AG04450 (cell line): ENCODE data around the gene ATP5PD. TPM values are rescaled to one million over a fixed set of nuclear protein-coding genes. Genes with fewer than 3 reads are reported as not detected.
"Not testable (repeated sequence)": the region's sequence is repeated elsewhere in the genome, so short reads cannot be mapped to it uniquely, and the experiment has no call there.

ENCODE experiments used
- CTCF ChIA-PET: fragments of 300-600, 350-600 bp; formaldehyde crosslinking; extraction: SDS; loops from one replicate; lab custom pipeline; 2022; ENCODE audit warnings: antibody characterized with exemption, inconsistent platforms; lab: Charles Lee
- POLR2A ChIA-PET: fragments of 350-600 bp; formaldehyde crosslinking; extraction: SDS; loops from one replicate; lab custom pipeline; 2021; ENCODE audit warnings: antibody characterized with exemption, inconsistent platforms; lab: Yijun Ruan, JAX
- DNase-seq: peaks from one replicate; pipeline ENCODE4 v3.0.0-alpha.2; 2011; ENCODE audit warnings: low read depth, low spot score
- H3K27ac ChIP-seq: one replicate; pipeline ENCODE4 v1.5.1; 2012; ENCODE audit warnings: low read depth, low read length, control low read depth
- H3K27me3 ChIP-seq: one replicate; pipeline ENCODE4 v1.6.0; 2012; ENCODE audit warnings: low read length; ENCODE audit not compliant: control insufficient read depth, insufficient read depth
- H3K4me3 ChIP-seq: 2 replicates; pipeline ENCODE4 v1.5.1; 2011; ENCODE audit warnings: mild to moderate bottlenecking, low read depth, low read length, control low read depth
- H3K9me3 ChIP-seq: 2 replicates; pipeline ENCODE4 v1.5.1; 2012; ENCODE audit warnings: low read length; ENCODE audit not compliant: control insufficient read depth, insufficient read depth
- CTCF ChIP-seq: IDR thresholded peaks from 2 replicates; pipeline ENCODE4 v1.5.1; 2011; ENCODE audit warnings: low read depth, low read length, control low read depth, inconsistent platforms
- polyA plus RNA-seq: library from polyadenylated mRNA; depleted of rRNA; stranded (reverse); fragments of >200 nt; gene quantifications from 2 replicates; pipeline ENCODE4 v1.2.3, GENCODE V29; 2011

ATP5PD gene
- polyA plus RNA-seq, 1 experiment = 281 TPM

- no peak overlapping the region for H3K27ac ChIP-seq
- DNase-seq = no peak
- TF ChIP-seq CTCF = no peak
- H3K4me3 ChIP-seq = no peak overlapping the region
- CTCF ChIA-PET = no interaction called here
- no peaks in the 10 kb centered on the region; the same call in 1 of the 2 replicates for H3K9me3 ChIP-seq
- no peaks in the 10 kb centered on the region for H3K27me3 ChIP-seq
- POLR2A ChIA-PET = interaction anchor here (0.6 kb wide), 1 partner anchor 54 kb away, joined by 3 read pairs; the partner anchor contains the start of gene NT5C
Measured at GRCh38 chr17:75077072-75077495, 30.3 kb upstream of the ATP5PD start.

GRCh38 chr17:75075597-75076336 is 29.0 kb upstream of the ATP5PD start:
- H3K9me3 ChIP-seq = no peaks in the 10 kb centered on the region; the same call in 1 of the 2 replicates
- no peak for DNase-seq
- no peaks in the 10 kb centered on the region for H3K27me3 ChIP-seq
- no peak for TF ChIP-seq CTCF
- POLR2A ChIA-PET = interaction anchor here (0.7 kb wide), 3 partner anchors 28 to 53 kb away, joined by 4 to 10 read pairs (median 7); partner anchors contain the start of gene ATP5PD
- H3K4me3 ChIP-seq = no peak overlapping the region
- CTCF ChIA-PET = interaction anchor here (0.7 to 1.2 kb wide), 2 partner anchors 45 to 126 kb away, joined by 3 to 5 read pairs; no protein-coding TSS in a partner anchor
- no peak overlapping the region for H3K27ac ChIP-seq

- H3K27ac ChIP-seq = no peak overlapping the region
- CTCF ChIA-PET = interaction anchor here (1.5 to 2.0 kb wide), 2 partner anchors 14 to 40 kb away, joined by 6 to 10 read pairs; no protein-coding TSS in a partner anchor
- POLR2A ChIA-PET = interaction anchor here (1.1 kb wide), 1 partner anchor 15 kb away, joined by 5 read pairs; no protein-coding TSS in a partner anchor
Measured at GRCh38 chr17:75074532-75074931, 27.8 kb upstream of the ATP5PD start.

GRCh38 chr17:75073618-75074047 is 26.9 kb upstream of the ATP5PD start:
- no peak for DNase-seq
- no peak overlapping the region for H3K4me3 ChIP-seq
- no peak overlapping the region for H3K27ac ChIP-seq
- no peaks in the 10 kb centered on the region; the same call in 1 of the 2 replicates for H3K9me3 ChIP-seq
- no peak for TF ChIP-seq CTCF
- H3K27me3 ChIP-seq = no peaks in the 10 kb centered on the region
- CTCF ChIA-PET = interaction anchor here (0.7 to 2.7 kb wide), 5 partner anchors 14 to 128 kb away, joined by 3 to 10 read pairs (median 6); no protein-coding TSS in a partner anchor
- POLR2A ChIA-PET = interaction anchor here (0.6 to 1.1 kb wide), 2 partner anchors 16 to 25 kb away, joined by 3 to 5 read pairs; no protein-coding TSS in a partner anchor

More at GRCh38 chr17:75074532-75074931, 27.8 kb upstream of the ATP5PD start:
- TF ChIP-seq CTCF = no peak
- DNase-seq = no peak
- H3K4me3 ChIP-seq = no peak overlapping the region
- H3K27me3 ChIP-seq = no peaks in the 10 kb centered on the region
- H3K9me3 ChIP-seq = no peaks in the 10 kb centered on the region; the same call in 1 of the 2 replicates

- CTCF ChIA-PET = interaction anchor here (0.7 to 2.7 kb wide), 4 partner anchors 41 to 129 kb away, joined by 3 to 9 read pairs (median 7); no protein-coding TSS in a partner anchor
- H3K27ac ChIP-seq, POLR2A ChIA-PET, DNase-seq, H3K27me3 ChIP-seq, H3K4me3 ChIP-seq, H3K9me3 ChIP-seq: not testable (repeated sequence)
Measured at GRCh38 chr17:75072909-75073308, 26.1 kb upstream of the ATP5PD start.

GRCh38 chr17:75071478-75072271 is 24.9 kb upstream of the ATP5PD start:
- H3K4me3 ChIP-seq, DNase-seq, H3K27me3 ChIP-seq, POLR2A ChIA-PET, H3K27ac ChIP-seq, H3K9me3 ChIP-seq: not testable (repeated sequence)
- CTCF ChIA-PET = interaction anchor here (0.5 to 2.7 kb wide), 7 partner anchors 12 to 265 kb away, joined by 3 to 10 read pairs (median 5); no protein-coding TSS in a partner anchor
